ENCODE data around the gene CMTM8.

- no peak for TF ChIP-seq CTCF (IDR thresholded peaks at IDR 0.05; ENCODE audit: low read depth, low read length, poor library complexity, severe bottlenecking)
- no peak for TF ChIP-seq EZH2phosphoT487 (IDR thresholded peaks at IDR 0.05; ENCODE audit: borderline replicate concordance, low read length)
These were observed 167.3 kb downstream of the CMTM8 start for GRCh38 chr3:32405711-32406323.
